ENCODE data around the gene NPAS3. TPM values are rescaled to one million over a fixed set of nuclear protein-coding genes. Genes with fewer than 3 reads are reported as not detected.

Gene NPAS3
- total RNA-seq, 1 experiment from 2014 or later, result not detected

DNA sequence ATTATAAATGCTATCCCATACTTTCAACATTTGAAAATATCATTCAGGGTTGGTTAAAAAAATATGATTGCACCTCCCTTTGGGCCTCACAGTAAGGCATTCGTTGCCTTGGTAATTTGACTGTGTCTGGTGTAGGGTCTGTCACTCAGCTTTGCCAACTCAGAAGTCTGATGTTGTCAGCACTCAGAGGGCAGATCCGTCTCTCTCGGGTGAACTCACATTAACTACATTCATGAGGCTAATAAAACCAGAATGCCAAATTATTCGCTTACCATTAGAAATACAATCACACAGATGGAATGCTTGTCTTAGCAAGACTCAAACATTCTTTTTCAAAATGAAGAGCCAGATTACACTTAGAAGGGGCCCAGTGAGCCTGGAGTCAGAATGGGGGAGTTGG, 53.0 kb downstream of the NPAS3 start:
- no peak for DNase-seq (ENCODE audit: low read depth, low spot score)
- H3K9me3 ChIP-seq (ENCODE audit: control insufficient read depth in 1 of 2, insufficient read depth in 1 of 2, low read depth in 1 of 2, low read length in 2 of 2), result peaks cover 0 to 3% of the 10 kb centered on the region in 2 experiments; a peak in 1 of 4 replicates

DNA sequence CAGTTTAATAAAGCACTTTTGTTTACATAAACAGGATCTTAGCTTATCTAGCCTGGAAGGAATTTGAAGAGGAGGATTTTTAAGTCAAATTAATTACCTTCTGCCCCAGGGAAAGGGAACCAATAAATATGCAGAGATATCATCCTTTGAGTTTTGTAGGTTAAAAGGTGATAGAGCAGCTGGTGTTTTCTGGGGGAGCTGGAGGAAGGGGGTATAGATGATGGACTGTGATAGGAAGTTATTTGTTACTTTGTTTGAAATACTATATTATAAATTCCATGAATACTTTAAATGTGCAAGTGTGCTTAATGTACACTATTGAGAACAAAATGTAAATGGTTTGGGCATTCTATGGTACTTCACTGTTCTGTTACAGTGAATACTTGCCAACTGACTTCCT, 55.2 kb downstream of the NPAS3 start:
- Histone ChIP-seq H3K4me3 (replicated peaks in 1 of 2; ENCODE audit: low read depth in 1 of 2, low read length in 2 of 2) (no peak overlapping the region), H3K27me3 (ENCODE audit: insufficient read depth, low read length) (no peaks in the 10 kb centered on the region), H3K9ac (ENCODE audit: low read length) (no peak overlapping the region), H3K79me2 (ENCODE audit: insufficient read depth, low read length) (no peaks in the 10 kb centered on the region), H3K4me1 (ENCODE audit: control insufficient read depth in 1 of 2, insufficient read depth in 2 of 2, low read length in 2 of 2) (no peaks in the 10 kb centered on the region), H2AFZ (ENCODE audit: low read depth, low read length, poor library complexity, severe bottlenecking) (no peak overlapping the region), H3K9me2 (ENCODE audit: insufficient read depth) (no peaks in the 10 kb centered on the region), H3K9me3 (ENCODE audit: control insufficient read depth in 1 of 2, insufficient read depth in 1 of 2, low read depth in 1 of 2, low read length in 2 of 2) (peaks cover 0 to 3% of the 10 kb centered on the region in 2 experiments; a peak in 1 of 4 replicates), H3K36me3 (ENCODE audit: control insufficient read depth in 1 of 2, insufficient read depth in 2 of 2, low read length in 2 of 2) (no peaks in the 10 kb centered on the region), H3K27ac (ENCODE audit: low read depth, low read length) (no peak overlapping the region), H4K20me1 (ENCODE audit: insufficient read depth) (no peaks in the 10 kb centered on the region), H3K4me2 (ENCODE audit: low read length) (no peak overlapping the region)
- RAD21 ChIA-PET (ENCODE audit: low non-redundant PET in 1 of 2, low total read pairs in 2 of 2, uncharacterized antibody in 2 of 2, unreplicated experiment in 2 of 2), result no interaction called here
- ATAC-seq (no peak), DNase-seq (ENCODE audit: low read depth, low spot score) (no peak)
- no peak for TF ChIP-seq SRF (IDR thresholded peaks at IDR 0.05; ENCODE audit: low read depth)
- TF ChIP-seq ZFX (IDR thresholded peaks at IDR 0.05), result no peak
- TF ChIP-seq, protein P1, sequence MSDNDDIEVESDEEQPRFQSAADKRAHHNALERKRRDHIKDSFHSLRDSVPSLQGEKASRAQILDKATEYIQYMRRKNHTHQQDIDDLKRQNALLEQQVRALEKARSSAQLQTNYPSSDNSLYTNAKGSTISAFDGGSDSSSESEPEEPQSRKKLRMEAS (IDR thresholded peaks at IDR 0.05), result no peak
- TF ChIP-seq EGR1 (IDR thresholded peaks at IDR 0.05; ENCODE audit: low read depth), result no peak
- TF ChIP-seq, protein P2, sequence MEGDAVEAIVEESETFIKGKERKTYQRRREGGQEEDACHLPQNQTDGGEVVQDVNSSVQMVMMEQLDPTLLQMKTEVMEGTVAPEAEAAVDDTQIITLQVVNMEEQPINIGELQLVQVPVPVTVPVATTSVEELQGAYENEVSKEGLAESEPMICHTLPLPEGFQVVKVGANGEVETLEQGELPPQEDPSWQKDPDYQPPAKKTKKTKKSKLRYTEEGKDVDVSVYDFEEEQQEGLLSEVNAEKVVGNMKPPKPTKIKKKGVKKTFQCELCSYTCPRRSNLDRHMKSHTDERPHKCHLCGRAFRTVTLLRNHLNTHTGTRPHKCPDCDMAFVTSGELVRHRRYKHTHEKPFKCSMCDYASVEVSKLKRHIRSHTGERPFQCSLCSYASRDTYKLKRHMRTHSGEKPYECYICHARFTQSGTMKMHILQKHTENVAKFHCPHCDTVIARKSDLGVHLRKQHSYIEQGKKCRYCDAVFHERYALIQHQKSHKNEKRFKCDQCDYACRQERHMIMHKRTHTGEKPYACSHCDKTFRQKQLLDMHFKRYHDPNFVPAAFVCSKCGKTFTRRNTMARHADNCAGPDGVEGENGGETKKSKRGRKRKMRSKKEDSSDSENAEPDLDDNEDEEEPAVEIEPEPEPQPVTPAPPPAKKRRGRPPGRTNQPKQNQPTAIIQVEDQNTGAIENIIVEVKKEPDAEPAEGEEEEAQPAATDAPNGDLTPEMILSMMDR (IDR thresholded peaks at IDR 0.05 in 2 of 3, conservative IDR thresholded peaks at IDR 0.05 in 1 of 3; ENCODE audit: borderline replicate concordance in 1 of 3, insufficient read depth in 1 of 3, low read depth in 2 of 3, low read length in 2 of 3), result no peak
- TF ChIP-seq FOSL1 (IDR thresholded peaks at IDR 0.05; ENCODE audit: low read depth), result no peak
- no peak for TF ChIP-seq TCF7L2 (IDR thresholded peaks at IDR 0.05; ENCODE audit: borderline replicate concordance, extremely low read depth, insufficient read depth, insufficient read length)
- no peak for TF ChIP-seq CBX3 (IDR thresholded peaks at IDR 0.05; ENCODE audit: low read depth)
- no peak for TF ChIP-seq SP1 (IDR thresholded peaks at IDR 0.05; ENCODE audit: low read depth)
- no peak for TF ChIP-seq JUND (IDR thresholded peaks at IDR 0.05)
- no peak for TF ChIP-seq ZNF274 (IDR thresholded peaks at IDR 0.05; ENCODE audit: low read depth, low read length)
- TF ChIP-seq POLR2AphosphoS5 (IDR thresholded peaks at IDR 0.05; ENCODE audit: low read depth, low read length), result no peak
- TF ChIP-seq YY1 (IDR thresholded peaks at IDR 0.05; ENCODE audit: extremely low read depth, insufficient replicate concordance, low read depth, low read length), result no peak
- TF ChIP-seq, protein P3, sequence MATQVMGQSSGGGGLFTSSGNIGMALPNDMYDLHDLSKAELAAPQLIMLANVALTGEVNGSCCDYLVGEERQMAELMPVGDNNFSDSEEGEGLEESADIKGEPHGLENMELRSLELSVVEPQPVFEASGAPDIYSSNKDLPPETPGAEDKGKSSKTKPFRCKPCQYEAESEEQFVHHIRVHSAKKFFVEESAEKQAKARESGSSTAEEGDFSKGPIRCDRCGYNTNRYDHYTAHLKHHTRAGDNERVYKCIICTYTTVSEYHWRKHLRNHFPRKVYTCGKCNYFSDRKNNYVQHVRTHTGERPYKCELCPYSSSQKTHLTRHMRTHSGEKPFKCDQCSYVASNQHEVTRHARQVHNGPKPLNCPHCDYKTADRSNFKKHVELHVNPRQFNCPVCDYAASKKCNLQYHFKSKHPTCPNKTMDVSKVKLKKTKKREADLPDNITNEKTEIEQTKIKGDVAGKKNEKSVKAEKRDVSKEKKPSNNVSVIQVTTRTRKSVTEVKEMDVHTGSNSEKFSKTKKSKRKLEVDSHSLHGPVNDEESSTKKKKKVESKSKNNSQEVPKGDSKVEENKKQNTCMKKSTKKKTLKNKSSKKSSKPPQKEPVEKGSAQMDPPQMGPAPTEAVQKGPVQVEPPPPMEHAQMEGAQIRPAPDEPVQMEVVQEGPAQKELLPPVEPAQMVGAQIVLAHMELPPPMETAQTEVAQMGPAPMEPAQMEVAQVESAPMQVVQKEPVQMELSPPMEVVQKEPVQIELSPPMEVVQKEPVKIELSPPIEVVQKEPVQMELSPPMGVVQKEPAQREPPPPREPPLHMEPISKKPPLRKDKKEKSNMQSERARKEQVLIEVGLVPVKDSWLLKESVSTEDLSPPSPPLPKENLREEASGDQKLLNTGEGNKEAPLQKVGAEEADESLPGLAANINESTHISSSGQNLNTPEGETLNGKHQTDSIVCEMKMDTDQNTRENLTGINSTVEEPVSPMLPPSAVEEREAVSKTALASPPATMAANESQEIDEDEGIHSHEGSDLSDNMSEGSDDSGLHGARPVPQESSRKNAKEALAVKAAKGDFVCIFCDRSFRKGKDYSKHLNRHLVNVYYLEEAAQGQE (IDR thresholded peaks at IDR 0.05; ENCODE audit: low read depth), result no peak
- no peak for TF ChIP-seq SIN3A (IDR thresholded peaks at IDR 0.05; ENCODE audit: low read depth)
- POLR2A ChIA-PET, result no interaction called here
- no TSS peak for BruUV-seq (replicated peaks)
- intact Hi-C loops (cut with micrococcal nuclease), result no loop called here
- CTCF ChIA-PET, result no interaction called here

More for the DNA sequence above, 53.0 kb downstream of the NPAS3 start:
- ChIA-PET RAD21 (ENCODE audit: low non-redundant PET in 1 of 2, low total read pairs in 2 of 2, uncharacterized antibody in 2 of 2, unreplicated experiment in 2 of 2) (no interaction called here), CTCF (no interaction called here), POLR2A (no interaction called here)
- no TSS peak for BruUV-seq (replicated peaks)
- Histone ChIP-seq H2AFZ (ENCODE audit: low read depth, low read length, poor library complexity, severe bottlenecking) (no peak overlapping the region), H4K20me1 (ENCODE audit: insufficient read depth) (no peaks in the 10 kb centered on the region), H3K4me2 (ENCODE audit: low read length) (no peak overlapping the region), H3K27me3 (ENCODE audit: insufficient read depth, low read length) (no peaks in the 10 kb centered on the region), H3K9me2 (ENCODE audit: insufficient read depth) (no peaks in the 10 kb centered on the region), H3K79me2 (ENCODE audit: insufficient read depth, low read length) (no peaks in the 10 kb centered on the region), H3K4me1 (ENCODE audit: control insufficient read depth in 1 of 2, insufficient read depth in 2 of 2, low read length in 2 of 2) (no peaks in the 10 kb centered on the region), H3K36me3 (ENCODE audit: control insufficient read depth in 1 of 2, insufficient read depth in 2 of 2, low read length in 2 of 2) (no peaks in the 10 kb centered on the region), H3K9ac (ENCODE audit: low read length) (no peak overlapping the region), H3K27ac (ENCODE audit: low read depth, low read length) (no peak overlapping the region), H3K4me3 (replicated peaks in 1 of 2; ENCODE audit: low read depth in 1 of 2, low read length in 2 of 2) (no peak overlapping the region)
- TF ChIP-seq, protein P1 (IDR thresholded peaks at IDR 0.05), result no peak
- TF ChIP-seq YY1 (IDR thresholded peaks at IDR 0.05; ENCODE audit: extremely low read depth, insufficient replicate concordance, low read depth, low read length), result no peak
- TF ChIP-seq ELF1 (IDR thresholded peaks at IDR 0.05; ENCODE audit: borderline replicate concordance, low read depth), result no peak
- intact Hi-C loops (cut with micrococcal nuclease), result no loop called here
- no peak for ATAC-seq
